ENCODE results near the gene SLC38A9. TPM values are rescaled to one million over a fixed set of nuclear protein-coding genes. Genes with fewer than 3 reads are reported as not detected.
A peak's percentile ranks its signal among the peaks of the same experiment; 100 is the strongest.

The SLC38A9 gene
- total RNA-seq, 1 experiment from 2014 or later: 20.1 TPM

GRCh38 chr5:55671975-55672374 lies 40.1 kb downstream of the SLC38A9 start:
- Mint-ChIP-seq H3K36me3 (ENCODE audit: insufficient read depth, unreplicated experiment) (peaks cover 6% of the 10 kb centered on the region), H3K27me3 (ENCODE audit: insufficient read depth, unreplicated experiment) (no peaks in the 10 kb centered on the region), H3K4me3 (ENCODE audit: unreplicated experiment) (no peak overlapping the region), H3K9me3 (ENCODE audit: unreplicated experiment) (no peaks in the 10 kb centered on the region), H3K27ac (ENCODE audit: low read depth, unreplicated experiment) (no peak overlapping the region), H3K4me1 (ENCODE audit: insufficient read depth, unreplicated experiment) (peaks cover 12% of the 10 kb centered on the region)
- POLR2A ChIA-PET: interaction anchor here (0.7 to 1.5 kb wide), 2 partner anchors 234 to 501 kb away, joined by 3 read pairs; no protein-coding TSS in a partner anchor
- intact Hi-C loops (cut with micrococcal nuclease): no loop called here
- no peak for TF ChIP-seq CTCF (IDR thresholded peaks at IDR 0.05; ENCODE audit: unreplicated experiment)
- DNase-seq (ENCODE audit: unreplicated experiment): no peak
- CTCF ChIA-PET: interaction anchor here (0.6 kb wide), 1 partner anchor 414 kb away, joined by 4 read pairs; no protein-coding TSS in a partner anchor
- BruUV-seq (replicated peaks): no TSS peak

DNA sequence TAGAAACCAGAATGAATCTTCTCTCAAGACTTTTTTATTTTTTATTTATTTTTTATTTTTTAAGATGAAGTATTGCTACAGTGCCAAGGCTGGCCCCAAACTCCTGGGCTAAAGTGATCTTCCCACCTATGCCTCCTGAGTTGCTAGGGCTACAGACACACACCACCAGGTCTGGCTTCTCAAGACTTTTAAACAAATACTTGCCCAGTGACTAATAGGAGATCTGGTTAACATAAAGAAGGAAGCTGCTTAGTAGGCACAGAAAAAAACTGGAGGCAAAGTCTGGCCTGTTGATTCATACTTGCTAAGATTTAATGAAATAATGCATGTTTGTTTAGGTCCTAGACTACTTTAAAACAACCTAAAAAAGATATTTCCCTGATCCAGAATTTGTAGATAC lies 43.8 kb downstream of the SLC38A9 start:
- Mint-ChIP-seq H3K27ac (ENCODE audit: low read depth, unreplicated experiment) (no peak overlapping the region), H3K9me3 (ENCODE audit: unreplicated experiment) (no peaks in the 10 kb centered on the region), H3K36me3 (ENCODE audit: insufficient read depth, unreplicated experiment) (peaks cover 12% of the 10 kb centered on the region), H3K27me3 (ENCODE audit: insufficient read depth, unreplicated experiment) (no peaks in the 10 kb centered on the region), H3K4me3 (ENCODE audit: unreplicated experiment) (no peak overlapping the region), H3K4me1 (ENCODE audit: insufficient read depth, unreplicated experiment) (peaks cover 6% of the 10 kb centered on the region)
- no TSS peak for BruUV-seq (replicated peaks)
- peak; percentile 36 for DNase-seq (ENCODE audit: unreplicated experiment)
- ChIA-PET CTCF (interaction anchor here (0.6 kb wide), 1 partner anchor 213 kb away, joined by 3 read pairs; no protein-coding TSS in a partner anchor), POLR2A (interaction anchor here (0.5 kb wide), 1 partner anchor 75 kb away, joined by 3 read pairs; no protein-coding TSS in a partner anchor)
- TF ChIP-seq CTCF (IDR thresholded peaks at IDR 0.05; ENCODE audit: unreplicated experiment): no peak
- intact Hi-C loops (cut with micrococcal nuclease): no loop called here

DNA sequence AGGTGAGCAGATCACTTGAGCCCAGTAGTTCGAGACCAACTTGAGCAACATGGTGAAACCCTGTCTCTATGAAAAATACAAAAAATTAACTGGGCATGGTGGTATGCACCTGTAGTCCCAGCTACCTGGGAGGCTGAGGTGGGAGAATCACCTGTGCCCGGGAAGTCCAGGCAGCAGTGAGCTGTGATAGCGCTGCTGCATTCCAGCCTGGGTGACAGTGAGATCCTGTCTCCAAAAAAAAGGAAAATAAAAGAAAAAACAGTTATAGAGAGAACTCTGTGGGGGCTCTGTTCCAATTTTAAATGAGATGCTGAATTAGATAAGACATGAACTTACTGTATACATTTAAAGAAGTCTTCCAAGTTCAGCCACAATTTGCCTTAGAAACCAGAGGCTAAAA lies 44.2 kb downstream of the SLC38A9 start:
- Mint-ChIP-seq H3K4me1 (ENCODE audit: insufficient read depth, unreplicated experiment) (peaks cover 6% of the 10 kb centered on the region), H3K4me3 (ENCODE audit: unreplicated experiment) (no peak overlapping the region), H3K36me3 (ENCODE audit: insufficient read depth, unreplicated experiment) (peaks cover 16% of the 10 kb centered on the region), H3K27ac (ENCODE audit: low read depth, unreplicated experiment) (no peak overlapping the region), H3K27me3 (ENCODE audit: insufficient read depth, unreplicated experiment) (no peaks in the 10 kb centered on the region), H3K9me3 (ENCODE audit: unreplicated experiment) (no peaks in the 10 kb centered on the region)
- intact Hi-C loops (cut with micrococcal nuclease): no loop called here
- ChIA-PET POLR2A (interaction anchor here (0.7 kb wide), 1 partner anchor 126 kb away, joined by 3 read pairs; no protein-coding TSS in a partner anchor), CTCF (no interaction called here)
- no peak for DNase-seq (ENCODE audit: unreplicated experiment)
- no peak for TF ChIP-seq CTCF (IDR thresholded peaks at IDR 0.05; ENCODE audit: unreplicated experiment)
- BruUV-seq (replicated peaks): no TSS peak

DNA sequence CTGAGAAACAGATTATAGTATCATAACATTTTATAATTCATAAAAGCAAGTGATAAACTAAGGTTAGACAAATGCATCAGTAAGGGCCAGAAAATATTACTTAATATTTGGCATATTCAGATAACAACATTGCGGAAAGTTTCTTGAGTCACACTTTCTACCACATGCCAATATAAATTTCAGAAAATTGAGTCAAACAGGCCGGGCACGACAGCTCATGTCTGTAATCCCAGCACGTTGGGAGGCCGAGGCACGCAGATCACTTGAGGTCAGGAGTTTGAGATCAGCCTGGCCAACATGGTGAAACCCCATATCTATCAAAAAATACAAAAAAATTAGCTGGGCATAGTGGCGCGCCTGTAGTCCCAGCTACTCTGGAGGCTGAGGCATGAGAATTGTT lies 47.1 kb downstream of the SLC38A9 start:
- DNase-seq (ENCODE audit: unreplicated experiment): no peak
- no TSS peak for BruUV-seq (replicated peaks)
- H3K36me3 Mint-ChIP-seq (ENCODE audit: insufficient read depth, unreplicated experiment): peaks cover 37% of the 10 kb centered on the region
- no peak overlapping the region for H3K27ac Mint-ChIP-seq (ENCODE audit: low read depth, unreplicated experiment)
- intact Hi-C loops (cut with micrococcal nuclease): no loop called here
- H3K4me1 Mint-ChIP-seq (ENCODE audit: insufficient read depth, unreplicated experiment): peaks cover 6% of the 10 kb centered on the region
- ChIA-PET POLR2A (no interaction called here), CTCF (no interaction called here)
- H3K9me3 Mint-ChIP-seq (ENCODE audit: unreplicated experiment): no peaks in the 10 kb centered on the region
- H3K27me3 Mint-ChIP-seq (ENCODE audit: insufficient read depth, unreplicated experiment): no peaks in the 10 kb centered on the region
- TF ChIP-seq CTCF (IDR thresholded peaks at IDR 0.05; ENCODE audit: unreplicated experiment): no peak
- no peak overlapping the region for H3K4me3 Mint-ChIP-seq (ENCODE audit: unreplicated experiment)
